GM12878 (cell line): ENCODE measurements around the gene PHPT1. TPM values are rescaled to one million over a fixed set of nuclear protein-coding genes. Genes with fewer than 3 reads are reported as not detected.

Experiments
- E2F8 ChIP-seq: fragments of 450-650 bp; IDR thresholded peaks from 2 replicates; pipeline ENCODE4 v1.6.1; 2018; ENCODE audit warnings: mild to moderate bottlenecking, low read depth, moderate library complexity; ENCODE audit not compliant: partially characterized antibody
- FOXM1 ChIP-seq: IDR thresholded peaks from 2 replicates; pipeline ENCODE4 v1.6.1; 2012; ENCODE audit warnings: low read depth, mild to moderate bottlenecking, inconsistent platforms, low read length, moderate library complexity
- GATAD2B ChIP-seq: fragments of 450-650 bp; conservative IDR thresholded peaks from 2 replicates; pipeline ENCODE4 v1.6.1; 2017; ENCODE audit warnings: low read depth, mild to moderate bottlenecking, moderate library complexity
- JUNB ChIP-seq: IDR thresholded peaks from 2 replicates; pipeline ENCODE4 v1.6.1; 2016; ENCODE audit warnings: antibody characterized with exemption, mild to moderate bottlenecking
- KLF5 ChIP-seq: fragments of 450-650 bp; IDR thresholded peaks from 2 replicates; pipeline ENCODE4 v1.6.1; 2014; ENCODE audit warnings: mild to moderate bottlenecking; ENCODE audit not compliant: partially characterized antibody
- MYB ChIP-seq: fragments of 150-350 bp; IDR thresholded peaks from 2 replicates; pipeline ENCODE4 v1.6.1; 2014; ENCODE audit warnings: mild to moderate bottlenecking, low read depth, low read length, borderline replicate concordance
- NBN ChIP-seq: fragments of 450-650 bp; IDR thresholded peaks from 2 replicates; pipeline ENCODE4 v1.6.1; 2016
- NFYB ChIP-seq: IDR thresholded peaks from 2 replicates; pipeline ENCODE4 v1.6.1; 2011; ENCODE audit warnings: low read depth, mild to moderate bottlenecking, low read length, improper control_type of control experiment, moderate library complexity; ENCODE audit not compliant: insufficient read depth
- NR2F1 ChIP-seq: fragments of 450-650 bp; conservative IDR thresholded peaks from 2 replicates; pipeline ENCODE4 v1.6.1; 2017; ENCODE audit warnings: mild to moderate bottlenecking
- SMAD1 ChIP-seq: fragments of 450-650 bp; IDR thresholded peaks from 2 replicates; pipeline ENCODE4 v1.6.1; 2018; ENCODE audit warnings: mild to moderate bottlenecking, low read depth; ENCODE audit not compliant: partially characterized antibody
- SREBF1 ChIP-seq: IDR thresholded peaks from 2 replicates; pipeline ENCODE4 v1.6.1; 2012; ENCODE audit warnings: mild to moderate bottlenecking, low read length
- YBX1 ChIP-seq: fragments of 450-650 bp; IDR thresholded peaks from 2 replicates; pipeline ENCODE4 v1.6.1; 2016; ENCODE audit warnings: antibody characterized with exemption
- YY1 ChIP-seq: IDR thresholded peaks from 2 replicates; pipeline ENCODE4 v1.6.1; 2011; ENCODE audit warnings: low read depth, mild to moderate bottlenecking, low read length
- polyA plus RNA-seq, 11 experiments: library from polyadenylated mRNA; depleted of rRNA in 4 of 11; unstranded in 6 of 11; stranded (reverse) in 5 of 11; fragments of >200 nt; fragmentation: Nextera tagmentation in 4 of 11; fragmentation: Illumina TruSeq in 1 of 11; extraction: Ambion mirVana in 4 of 11; extraction: Trizol in 1 of 11; gene quantifications; 1 replicate in 1 of 11; 2 replicates in 10 of 11; pipeline versions ENCODE4 v1.2.1 to v1.2.3, GENCODE V29; 2011 to 2016; ENCODE audit warnings: inconsistent platforms in 2 of 11, missing spikeins in 2 of 11, low read depth in 1 of 11
- total RNA-seq, 4 experiments: library from RNA; depleted of rRNA in 3 of 4; stranded (reverse); fragments of >200 nt in 3 of 4; fragmentation: Illumina TruSeq in 1 of 4; extraction: Trizol in 1 of 4; gene quantifications; 2 replicates each; pipeline versions ENCODE4 v1.2.1 to v1.2.3, GENCODE V29; 2013 to 2021
- TF ChIP-seq, protein P1 (sequence below): fragments of 450-650 bp; IDR thresholded peaks from 2 replicates; pipeline ENCODE4 v1.6.1; 2016; ENCODE audit warnings: mild to moderate bottlenecking, moderate library complexity, borderline replicate concordance
- TF ChIP-seq, protein P2 (sequence below): fragments of 450-650 bp; IDR thresholded peaks from 2 replicates; pipeline ENCODE4 v1.6.1; 2017; ENCODE audit warnings: mild to moderate bottlenecking, moderate library complexity
- TF ChIP-seq, protein P3 (sequence below): fragments of 450-650 bp; formaldehyde crosslinking; IDR thresholded peaks from 2 replicates; pipeline ENCODE4 v1.5.0; 2022; ENCODE audit warnings: mild to moderate bottlenecking, missing genetic modification characterization

PHPT1 gene
- total and polyA plus RNA-seq, 10 of the 15 experiments (the other 5 are each of a cell fraction or from before 2014, with no cell fraction given): 56.2 to 323 (median 140) TPM

GRCh38 chr9:136847826-136848392 is 1.3 kb upstream of the PHPT1 start (continued):
- TF ChIP-seq, protein P1, sequence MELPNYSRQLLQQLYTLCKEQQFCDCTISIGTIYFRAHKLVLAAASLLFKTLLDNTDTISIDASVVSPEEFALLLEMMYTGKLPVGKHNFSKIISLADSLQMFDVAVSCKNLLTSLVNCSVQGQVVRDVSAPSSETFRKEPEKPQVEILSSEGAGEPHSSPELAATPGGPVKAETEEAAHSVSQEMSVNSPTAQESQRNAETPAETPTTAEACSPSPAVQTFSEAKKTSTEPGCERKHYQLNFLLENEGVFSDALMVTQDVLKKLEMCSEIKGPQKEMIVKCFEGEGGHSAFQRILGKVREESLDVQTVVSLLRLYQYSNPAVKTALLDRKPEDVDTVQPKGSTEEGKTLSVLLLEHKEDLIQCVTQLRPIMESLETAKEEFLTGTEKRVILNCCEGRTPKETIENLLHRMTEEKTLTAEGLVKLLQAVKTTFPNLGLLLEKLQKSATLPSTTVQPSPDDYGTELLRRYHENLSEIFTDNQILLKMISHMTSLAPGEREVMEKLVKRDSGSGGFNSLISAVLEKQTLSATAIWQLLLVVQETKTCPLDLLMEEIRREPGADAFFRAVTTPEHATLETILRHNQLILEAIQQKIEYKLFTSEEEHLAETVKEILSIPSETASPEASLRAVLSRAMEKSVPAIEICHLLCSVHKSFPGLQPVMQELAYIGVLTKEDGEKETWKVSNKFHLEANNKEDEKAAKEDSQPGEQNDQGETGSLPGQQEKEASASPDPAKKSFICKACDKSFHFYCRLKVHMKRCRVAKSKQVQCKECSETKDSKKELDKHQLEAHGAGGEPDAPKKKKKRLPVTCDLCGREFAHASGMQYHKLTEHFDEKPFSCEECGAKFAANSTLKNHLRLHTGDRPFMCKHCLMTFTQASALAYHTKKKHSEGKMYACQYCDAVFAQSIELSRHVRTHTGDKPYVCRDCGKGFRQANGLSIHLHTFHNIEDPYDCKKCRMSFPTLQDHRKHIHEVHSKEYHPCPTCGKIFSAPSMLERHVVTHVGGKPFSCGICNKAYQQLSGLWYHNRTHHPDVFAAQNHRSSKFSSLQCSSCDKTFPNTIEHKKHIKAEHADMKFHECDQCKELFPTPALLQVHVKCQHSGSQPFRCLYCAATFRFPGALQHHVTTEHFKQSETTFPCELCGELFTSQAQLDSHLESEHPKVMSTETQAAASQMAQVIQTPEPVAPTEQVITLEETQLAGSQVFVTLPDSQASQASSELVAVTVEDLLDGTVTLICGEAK: no peak
- 0 out of 2 replicates have a peak, but pooled peaks have one; percentile 65 for TF ChIP-seq GATAD2B
- no peak for TF ChIP-seq NR2F1
- TF ChIP-seq KLF5: no peak
- TF ChIP-seq NFYB: no peak
- no peak for TF ChIP-seq YBX1
- no peak for TF ChIP-seq FOXM1
- no peak for TF ChIP-seq NBN
- TF ChIP-seq, protein P2, sequence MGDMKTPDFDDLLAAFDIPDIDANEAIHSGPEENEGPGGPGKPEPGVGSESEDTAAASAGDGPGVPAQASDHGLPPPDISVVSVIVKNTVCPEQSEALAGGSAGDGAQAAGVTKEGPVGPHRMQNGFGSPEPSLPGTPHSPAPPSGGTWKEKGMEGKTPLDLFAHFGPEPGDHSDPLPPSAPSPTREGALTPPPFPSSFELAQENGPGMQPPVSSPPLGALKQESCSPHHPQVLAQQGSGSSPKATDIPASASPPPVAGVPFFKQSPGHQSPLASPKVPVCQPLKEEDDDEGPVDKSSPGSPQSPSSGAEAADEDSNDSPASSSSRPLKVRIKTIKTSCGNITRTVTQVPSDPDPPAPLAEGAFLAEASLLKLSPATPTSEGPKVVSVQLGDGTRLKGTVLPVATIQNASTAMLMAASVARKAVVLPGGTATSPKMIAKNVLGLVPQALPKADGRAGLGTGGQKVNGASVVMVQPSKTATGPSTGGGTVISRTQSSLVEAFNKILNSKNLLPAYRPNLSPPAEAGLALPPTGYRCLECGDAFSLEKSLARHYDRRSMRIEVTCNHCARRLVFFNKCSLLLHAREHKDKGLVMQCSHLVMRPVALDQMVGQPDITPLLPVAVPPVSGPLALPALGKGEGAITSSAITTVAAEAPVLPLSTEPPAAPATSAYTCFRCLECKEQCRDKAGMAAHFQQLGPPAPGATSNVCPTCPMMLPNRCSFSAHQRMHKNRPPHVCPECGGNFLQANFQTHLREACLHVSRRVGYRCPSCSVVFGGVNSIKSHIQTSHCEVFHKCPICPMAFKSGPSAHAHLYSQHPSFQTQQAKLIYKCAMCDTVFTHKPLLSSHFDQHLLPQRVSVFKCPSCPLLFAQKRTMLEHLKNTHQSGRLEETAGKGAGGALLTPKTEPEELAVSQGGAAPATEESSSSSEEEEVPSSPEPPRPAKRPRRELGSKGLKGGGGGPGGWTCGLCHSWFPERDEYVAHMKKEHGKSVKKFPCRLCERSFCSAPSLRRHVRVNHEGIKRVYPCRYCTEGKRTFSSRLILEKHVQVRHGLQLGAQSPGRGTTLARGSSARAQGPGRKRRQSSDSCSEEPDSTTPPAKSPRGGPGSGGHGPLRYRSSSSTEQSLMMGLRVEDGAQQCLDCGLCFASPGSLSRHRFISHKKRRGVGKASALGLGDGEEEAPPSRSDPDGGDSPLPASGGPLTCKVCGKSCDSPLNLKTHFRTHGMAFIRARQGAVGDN: 0 out of 2 replicates have a peak, but pooled peaks have one; percentile 42
- TF ChIP-seq SREBF1: no peak
- TF ChIP-seq, protein P3, sequence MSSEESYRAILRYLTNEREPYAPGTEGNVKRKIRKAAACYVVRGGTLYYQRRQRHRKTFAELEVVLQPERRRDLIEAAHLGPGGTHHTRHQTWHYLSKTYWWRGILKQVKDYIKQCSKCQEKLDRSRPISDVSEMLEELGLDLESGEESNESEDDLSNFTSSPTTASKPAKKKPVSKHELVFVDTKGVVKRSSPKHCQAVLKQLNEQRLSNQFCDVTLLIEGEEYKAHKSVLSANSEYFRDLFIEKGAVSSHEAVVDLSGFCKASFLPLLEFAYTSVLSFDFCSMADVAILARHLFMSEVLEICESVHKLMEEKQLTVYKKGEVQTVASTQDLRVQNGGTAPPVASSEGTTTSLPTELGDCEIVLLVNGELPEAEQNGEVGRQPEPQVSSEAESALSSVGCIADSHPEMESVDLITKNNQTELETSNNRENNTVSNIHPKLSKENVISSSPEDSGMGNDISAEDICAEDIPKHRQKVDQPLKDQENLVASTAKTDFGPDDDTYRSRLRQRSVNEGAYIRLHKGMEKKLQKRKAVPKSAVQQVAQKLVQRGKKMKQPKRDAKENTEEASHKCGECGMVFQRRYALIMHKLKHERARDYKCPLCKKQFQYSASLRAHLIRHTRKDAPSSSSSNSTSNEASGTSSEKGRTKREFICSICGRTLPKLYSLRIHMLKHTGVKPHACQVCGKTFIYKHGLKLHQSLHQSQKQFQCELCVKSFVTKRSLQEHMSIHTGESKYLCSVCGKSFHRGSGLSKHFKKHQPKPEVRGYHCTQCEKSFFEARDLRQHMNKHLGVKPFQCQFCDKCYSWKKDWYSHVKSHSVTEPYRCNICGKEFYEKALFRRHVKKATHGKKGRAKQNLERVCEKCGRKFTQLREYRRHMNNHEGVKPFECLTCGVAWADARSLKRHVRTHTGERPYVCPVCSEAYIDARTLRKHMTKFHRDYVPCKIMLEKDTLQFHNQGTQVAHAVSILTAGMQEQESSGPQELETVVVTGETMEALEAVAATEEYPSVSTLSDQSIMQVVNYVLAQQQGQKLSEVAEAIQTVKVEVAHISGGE (CRISPR knock-in tag): no peak
- no peak for TF ChIP-seq JUNB
- no peak for TF ChIP-seq E2F8
- no peak for TF ChIP-seq SMAD1
- no peak for TF ChIP-seq YY1
- no peak for TF ChIP-seq MYB
